ENCODE data around the gene CYP2F1. TPM values are rescaled to one million over a fixed set of nuclear protein-coding genes. Genes with fewer than 3 reads are reported as not detected.
"Not testable (repeated sequence)": the region's sequence is repeated elsewhere in the genome, so short reads cannot be mapped to it uniquely, and the experiment has no call there.

CYP2F1 gene
- total RNA-seq, 1 donor from 2014 or later = not detected

GRCh38 chr19:41116261-41116660 lies 2.0 kb downstream of the CYP2F1 start:
- no peak overlapping the region for H3K27ac Mint-ChIP-seq (ENCODE audit: unreplicated experiment)
- peaks cover 43% of the 10 kb centered on the region for H3K27me3 Mint-ChIP-seq (ENCODE audit: low read depth)
- H3K4me3 Mint-ChIP-seq (ENCODE audit: unreplicated experiment) = no peak overlapping the region
- DNase-seq (ENCODE audit: low spot score) = peak; percentile 34
- TF ChIP-seq CTCF (IDR thresholded peaks at IDR 0.05) = no peak
- H3K9me3 Mint-ChIP-seq (ENCODE audit: low read depth) = no peaks in the 10 kb centered on the region
- H3K4me1 Mint-ChIP-seq (ENCODE audit: low read depth) = no peaks in the 10 kb centered on the region
- no peaks in the 10 kb centered on the region for H3K36me3 Mint-ChIP-seq (ENCODE audit: low read depth)

DNA sequence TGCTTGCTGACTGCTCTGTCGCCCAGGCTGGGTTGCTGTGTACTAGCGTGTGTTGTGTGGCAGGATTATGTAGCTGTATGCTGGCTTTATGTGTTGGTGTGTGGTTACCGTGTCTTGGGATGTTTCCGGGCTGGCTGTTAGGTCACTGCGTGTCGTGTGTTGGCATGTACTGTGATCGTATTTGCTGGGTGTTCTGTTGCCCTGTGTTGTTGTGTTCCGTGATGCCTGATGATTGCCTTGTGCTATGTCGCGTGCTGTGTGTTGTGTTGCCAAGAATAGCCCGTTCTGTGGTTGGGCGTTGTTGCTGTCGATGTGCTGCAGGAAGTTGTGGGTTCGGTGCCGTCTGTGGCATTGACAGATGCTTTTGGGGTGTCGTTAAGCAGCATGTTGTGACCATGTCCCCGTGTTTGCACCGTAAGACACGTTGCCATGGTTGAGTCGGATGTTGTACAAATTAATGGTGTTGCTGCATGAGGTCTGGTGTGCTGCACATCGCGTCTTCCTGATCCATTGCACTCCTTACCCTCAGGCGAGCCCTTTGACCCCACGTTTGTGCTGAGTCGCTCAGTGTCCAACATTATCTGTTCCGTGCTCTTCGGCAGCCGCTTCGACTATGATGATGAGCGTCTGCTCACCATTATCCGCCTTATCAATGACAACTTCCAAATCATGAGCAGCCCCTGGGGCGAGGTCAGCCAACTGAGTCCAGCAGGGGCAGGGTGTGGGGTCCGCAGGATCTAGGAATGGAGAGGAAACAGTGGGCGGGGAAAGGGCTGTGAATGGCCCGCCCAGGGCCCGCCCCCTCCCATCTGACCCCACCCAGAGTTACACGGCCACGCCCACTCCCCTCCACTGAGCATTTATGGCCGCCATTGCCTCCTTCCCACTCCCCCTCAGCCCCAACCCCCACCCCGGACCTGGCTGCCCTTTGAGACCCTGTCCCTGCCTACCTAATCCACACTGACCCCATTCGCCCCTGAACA lies 7.0 kb downstream of the CYP2F1 start:
- H3K4me1 Mint-ChIP-seq (ENCODE audit: low read depth); H3K9me3 Mint-ChIP-seq (ENCODE audit: low read depth); H3K27ac Mint-ChIP-seq (ENCODE audit: unreplicated experiment); H3K36me3 Mint-ChIP-seq (ENCODE audit: low read depth); H3K4me3 Mint-ChIP-seq (ENCODE audit: unreplicated experiment); DNase-seq (ENCODE audit: low spot score): not testable (repeated sequence)
- H3K27me3 Mint-ChIP-seq (ENCODE audit: low read depth) = peaks cover 24% of the 10 kb centered on the region

DNA sequence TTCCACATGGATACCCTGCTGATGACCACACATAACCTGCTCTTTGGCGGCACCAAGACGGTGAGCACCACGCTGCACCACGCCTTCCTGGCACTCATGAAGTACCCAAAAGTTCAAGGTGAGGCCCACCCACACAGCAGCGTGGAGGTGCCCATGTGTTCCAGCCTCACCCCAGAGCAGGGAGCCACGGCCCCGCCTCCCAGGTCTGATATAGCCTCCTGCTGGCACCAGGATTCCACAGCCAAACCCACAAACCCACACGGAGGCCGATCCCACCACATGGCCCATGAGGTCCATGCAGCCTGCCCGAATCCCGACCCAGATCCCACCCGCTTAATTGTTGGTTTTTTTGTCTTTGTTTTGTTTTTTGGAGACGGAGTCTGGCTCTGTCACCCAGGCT lies 8.6 kb downstream of the CYP2F1 start:
- not testable (repeated sequence) for H3K9me3 Mint-ChIP-seq (ENCODE audit: low read depth); H3K4me1 Mint-ChIP-seq (ENCODE audit: low read depth); DNase-seq (ENCODE audit: low spot score); H3K27ac Mint-ChIP-seq (ENCODE audit: unreplicated experiment); H3K4me3 Mint-ChIP-seq (ENCODE audit: unreplicated experiment); H3K36me3 Mint-ChIP-seq (ENCODE audit: low read depth)
- H3K27me3 Mint-ChIP-seq (ENCODE audit: low read depth) = peaks cover 15% of the 10 kb centered on the region

- Mint-ChIP-seq H3K4me3 (ENCODE audit: unreplicated experiment) (no peak overlapping the region), H3K4me1 (ENCODE audit: low read depth) (peaks cover 10% of the 10 kb centered on the region), H3K27me3 (ENCODE audit: low read depth) (peaks cover 13% of the 10 kb centered on the region), H3K9me3 (ENCODE audit: low read depth) (no peaks in the 10 kb centered on the region), H3K27ac (ENCODE audit: unreplicated experiment) (no peak overlapping the region), H3K36me3 (ENCODE audit: low read depth) (no peaks in the 10 kb centered on the region)
- DNase-seq (ENCODE audit: low spot score) = no peak
- TF ChIP-seq CTCF (IDR thresholded peaks at IDR 0.05) = no peak
These were observed 9.6 kb downstream of the CYP2F1 start for GRCh38 chr19:41123716-41124294.

DNA sequence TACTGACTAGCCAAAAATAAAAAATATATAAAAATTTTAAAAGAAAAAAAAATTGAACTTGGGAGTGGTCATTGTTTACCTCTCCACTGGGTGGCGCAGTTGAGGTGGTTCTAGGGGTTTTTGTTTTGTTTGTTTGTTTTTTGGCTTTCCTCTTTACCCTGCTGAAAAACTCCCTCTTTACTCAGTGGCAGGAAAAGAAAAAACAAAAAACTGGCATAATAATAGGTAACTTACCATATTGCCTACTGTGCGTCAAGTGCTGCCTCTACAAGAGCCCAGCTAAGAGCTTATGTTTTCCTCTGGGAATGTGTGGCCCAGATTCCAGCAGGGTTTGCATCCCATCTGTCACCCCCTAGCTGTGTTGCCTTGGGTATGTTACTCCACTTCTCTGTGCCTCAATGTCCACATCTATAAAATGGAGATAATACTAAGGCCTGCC lies 12.6 kb downstream of the CYP2F1 start:
- peak; percentile 84 for TF ChIP-seq CTCF (IDR thresholded peaks at IDR 0.05)
- not testable (repeated sequence) for H3K27ac Mint-ChIP-seq (ENCODE audit: unreplicated experiment); H3K36me3 Mint-ChIP-seq (ENCODE audit: low read depth); H3K9me3 Mint-ChIP-seq (ENCODE audit: low read depth); H3K4me1 Mint-ChIP-seq (ENCODE audit: low read depth); H3K4me3 Mint-ChIP-seq (ENCODE audit: unreplicated experiment); DNase-seq (ENCODE audit: low spot score)
- H3K27me3 Mint-ChIP-seq (ENCODE audit: low read depth) = peaks cover 16% of the 10 kb centered on the region

DNA sequence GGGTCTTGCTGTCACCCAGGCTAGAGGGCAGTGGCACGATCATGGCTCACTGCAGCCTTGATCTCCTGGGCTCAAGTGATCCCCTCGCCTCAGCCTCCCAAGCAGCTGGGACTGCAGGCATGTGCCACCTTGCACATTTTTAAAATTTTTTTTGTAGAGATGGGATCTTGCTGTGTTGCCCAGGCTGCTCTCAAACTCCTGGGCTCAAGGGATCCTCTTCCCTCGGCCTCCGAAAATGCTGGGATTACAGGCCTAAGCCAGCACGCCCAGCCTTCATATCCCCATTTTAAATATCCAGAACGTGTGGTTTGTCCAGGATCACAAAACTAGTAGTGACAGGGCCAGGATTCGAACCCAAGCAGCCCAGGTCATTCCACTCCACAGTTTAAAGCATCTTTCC lies 13.1 kb downstream of the CYP2F1 start:
- H3K9me3 Mint-ChIP-seq (ENCODE audit: low read depth); H3K36me3 Mint-ChIP-seq (ENCODE audit: low read depth); H3K4me3 Mint-ChIP-seq (ENCODE audit: unreplicated experiment); H3K27ac Mint-ChIP-seq (ENCODE audit: unreplicated experiment); DNase-seq (ENCODE audit: low spot score); H3K4me1 Mint-ChIP-seq (ENCODE audit: low read depth): not testable (repeated sequence)
- H3K27me3 Mint-ChIP-seq (ENCODE audit: low read depth) = peaks cover 19% of the 10 kb centered on the region

All from chondrocyte (in vitro differentiated cells).